HG03442 (cell line): ENCODE measurements around the gene CENPH.
"Not testable (repeated sequence)": the region's sequence is repeated elsewhere in the genome, so short reads cannot be mapped to it uniquely, and the experiment has no call there.

Source experiments
- ATAC-seq: cut with Tn5 transposase; IDR thresholded peaks from one replicate; pipeline ENCODE4 v1.9.1; 2021; ENCODE audit warnings: mild to moderate bottlenecking, moderate library complexity; ENCODE audit not compliant: unreplicated experiment

The CENPH gene

GRCh38 chr5:69245031-69245430 is 55.6 kb downstream of the CENPH start:
- ATAC-seq = no peak

GRCh38 chr5:69248019-69248418 is 58.6 kb downstream of the CENPH start:
- no peak for ATAC-seq

GRCh38 chr5:69250593-69250992 is 61.2 kb downstream of the CENPH start:
- ATAC-seq = no peak

DNA sequence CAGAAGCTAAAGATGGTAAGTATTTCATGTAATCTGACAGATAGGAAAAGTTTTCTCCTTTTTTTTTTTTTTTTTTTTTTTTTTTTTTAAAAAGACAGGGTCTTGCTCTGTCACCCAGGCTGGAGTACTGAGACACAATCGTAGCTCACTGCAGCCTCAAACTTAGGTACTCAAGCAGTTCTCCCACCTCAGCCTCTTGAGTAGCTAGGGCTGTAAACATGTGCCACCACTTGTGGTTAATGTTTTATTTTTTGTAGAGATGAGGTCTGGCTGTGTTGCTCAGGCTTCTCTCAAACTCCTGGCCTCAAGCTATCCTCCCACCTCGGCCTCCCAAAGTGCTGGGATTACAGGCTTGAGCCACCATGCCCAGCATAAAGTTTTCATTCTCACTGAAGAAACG is 63.1 kb downstream of the CENPH start:
- ATAC-seq = no peak

- not testable (repeated sequence) for ATAC-seq
Observed at GRCh38 chr5:69255940-69256339, 66.6 kb downstream of the CENPH start.

DNA sequence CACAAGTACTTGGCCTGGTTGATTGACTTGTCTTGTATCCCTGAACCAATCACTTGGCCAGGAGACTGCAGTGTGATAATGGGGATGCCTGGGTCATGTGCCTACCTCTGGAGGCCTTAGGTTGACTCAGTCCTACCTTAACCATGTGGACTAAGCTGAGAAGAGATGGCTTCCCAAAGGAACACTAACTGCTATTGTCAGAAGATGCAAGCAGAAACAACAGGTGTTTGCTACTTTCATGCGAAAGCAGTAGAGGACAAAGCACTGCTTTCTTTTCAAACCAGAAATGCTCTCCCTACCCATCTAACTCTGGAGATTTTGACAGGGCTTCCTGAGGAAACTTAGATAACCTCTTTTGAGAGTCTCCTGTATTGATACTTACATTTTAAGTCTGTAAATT is 68.2 kb downstream of the CENPH start:
- no peak for ATAC-seq
